Spleen (tissue), 11 donors: ENCODE measurements around the gene HOXA6. TPM values are rescaled to one million over a fixed set of nuclear protein-coding genes. Genes with fewer than 3 reads are reported as not detected.

Source experiments
- DNase-seq: peaks from one replicate; pipeline ENCODE4 v3.0.0-alpha.2; 2020
- H3K27ac ChIP-seq, 8 donors: fragments of 200-600 bp; sonication (generic) in 7 of 8; 1 replicate in 4 of 8; 2 replicates in 4 of 8; pipeline versions ENCODE4 v1.5.0 to v1.8.0; 2016 to 2021; ENCODE audit warnings: inconsistent platforms in 4 of 8, mild to moderate bottlenecking in 4 of 8, moderate library complexity in 1 of 8
- H3K27me3 ChIP-seq, 7 donors: fragments of 200-600 bp; sonication (generic) in 6 of 7; replicated peaks in 1 of 7; 1 replicate in 4 of 7; 2 replicates in 3 of 7; pipeline versions ENCODE4 v1.5.0 to v1.8.0; 2016 to 2021; ENCODE audit warnings: inconsistent platforms in 3 of 7, mild to moderate bottlenecking in 1 of 7
- H3K36me3 ChIP-seq, 6 donors: fragments of 200-600 bp; sonication (generic) in 5 of 6; 1 replicate in 4 of 6; 2 replicates in 2 of 6; pipeline versions ENCODE4 v1.5.0 to v1.8.0; 2016 to 2021; ENCODE audit warnings: inconsistent platforms in 2 of 6
- H3K4me1 ChIP-seq, 6 donors: fragments of 200-600 bp; sonication (generic) in 5 of 6; 1 replicate in 3 of 6; 2 replicates in 3 of 6; pipeline versions ENCODE4 v1.5.0 to v1.8.0; 2016 to 2021; ENCODE audit warnings: inconsistent platforms in 3 of 6
- H3K4me3 ChIP-seq, 8 donors: fragments of 200-600 bp; sonication (generic) in 7 of 8; 1 replicate in 4 of 8; 2 replicates in 4 of 8; pipeline versions ENCODE4 v1.5.0 to v1.8.0; 2016 to 2021; ENCODE audit warnings: inconsistent platforms in 4 of 8, mild to moderate bottlenecking in 4 of 8, moderate library complexity in 2 of 8
- H3K9me3 ChIP-seq, 8 donors: fragments of 200-600 bp; sonication (generic) in 7 of 8; 1 replicate in 4 of 8; 2 replicates in 4 of 8; pipeline versions ENCODE4 v1.5.0 to v1.8.0; 2016 to 2021; ENCODE audit warnings: inconsistent platforms in 4 of 8
- CTCF ChIP-seq, 11 experiments: fragments of 200-600 bp in 7 of 11; fragments of 450-650 bp in 4 of 11; sonication (generic) in 4 of 11; IDR thresholded peaks in 8 of 11; conservative IDR thresholded peaks in 3 of 11; 1 replicate in 7 of 11; 2 replicates in 4 of 11; pipeline versions ENCODE4 v1.4.0 to v1.8.0; 2016 to 2021; ENCODE audit warnings: antibody characterized with exemption in 11 of 11, inconsistent platforms in 4 of 11, mild to moderate bottlenecking in 1 of 11
- POLR2A ChIP-seq, 3 donors: fragments of 450-650 bp; IDR thresholded peaks; one replicate each; pipeline ENCODE4 v1.5.1; 2017; ENCODE audit warnings: antibody characterized with exemption in 3 of 3, mild to moderate bottlenecking in 1 of 3
- POLR2AphosphoS5 ChIP-seq, 3 donors: sonication (generic); formaldehyde crosslinking; IDR thresholded peaks; one replicate each; pipeline ENCODE4 v1.5.1; 2017; ENCODE audit warnings: antibody characterized with exemption in 3 of 3
- WGBS, 5 donors: extraction: QIAGEN DNeasy Blood & Tissue Kit in 3 of 5; methylation state at CpG; one replicate each; pipeline versions ENCODE4 v1.1.5 to v1.1.7; 2013 to 2018; 5-methylcytosine and 5-hydroxymethylcytosine counted together
- intact Hi-C: fragments of 100-400 bp; cut with DNase I; formaldehyde crosslinking; loops from one replicate; pipeline ENCODE4 v1.15.0; 2023; ENCODE audit warnings: low total_unique reads
- polyA plus RNA-seq, 3 donors: library from polyadenylated mRNA; stranded (reverse); fragments of 200-250 nt; gene quantifications; one replicate each; pipeline ENCODE4 v1.2.1, GENCODE V29; 2013
- total RNA-seq, 7 donors: library from RNA; depleted of rRNA in 3 of 7; stranded (reverse); fragments of >200 nt in 3 of 7; fragmentation: NEBNext Ultra II Directional in 4 of 7; extraction: Animal tissue kit (Norgen Biotek cat#: 25700) in 4 of 7; gene quantifications; one replicate each; pipeline versions ENCODE4 v1.1.0 to v1.2.1, GENCODE V29; 2016 to 2021
- donor health status: healthy with polysubstance abuse.
- donor health status: DM: no; HTN: no; CAD: no; lungs with moderate emphysema.
- donor health status: DM: no; HTN: no; CAD: no.
- donor health status: Bipolar disorder and iron deficiency.
- donor health status: healthy.
- donor health status: DM: no; HTN: no; CAD: no.
- donor health status: DM: yes; HTN: yes; CAD: no.

The HOXA6 gene
- total and polyA plus RNA-seq, 10 donors = 0.26 to 2.0 (median 1.2) TPM; not detected in 2

- Histone ChIP-seq H3K9me3 (no peaks in the 10 kb centered on the region), H3K4me1 (peaks cover 0 to 55% (median 24%) of the 10 kb centered on the region in 6 donors), H3K27ac (peak overlapping the region in 7 of 8 donors; percentile 63 to 89 (median 71)), H3K27me3 (no peaks in the 10 kb centered on the region), H3K36me3 (no peaks in the 10 kb centered on the region), H3K4me3 (peak overlapping the region in 5 of 8 donors; percentile 23 to 59 (median 27))
- TF ChIP-seq CTCF (IDR thresholded peaks at IDR 0.05 in 8 of 11, conservative IDR thresholded peaks at IDR 0.05 in 3 of 11) (no peak), POLR2AphosphoS5 (IDR thresholded peaks at IDR 0.05) (no peak), POLR2A (IDR thresholded peaks at IDR 0.05) (no peak)
- 63 to 85% (median 72%) methylated on average over 20 of the region's 20 CpGs for WGBS, 5 donors
- no peak for DNase-seq
- intact Hi-C loops = loop anchor here (10.0 kb wide), 1 partner anchor 361 kb away; no protein-coding TSS in a partner anchor
Measured at GRCh38 chr7:27116031-27116961, 31.3 kb downstream of the HOXA6 start.

- Histone ChIP-seq H3K36me3 (no peaks in the 10 kb centered on the region), H3K4me1 (peaks cover 0 to 62% (median 27%) of the 10 kb centered on the region in 6 donors), H3K9me3 (no peaks in the 10 kb centered on the region), H3K27me3 (no peaks in the 10 kb centered on the region), H3K4me3 (peak overlapping the region in 6 of 8 donors; percentile 2 to 59 (median 25)), H3K27ac (peak overlapping the region; percentile 27 to 89 (median 71))
- no peak for DNase-seq
- TF ChIP-seq POLR2AphosphoS5 (IDR thresholded peaks at IDR 0.05) (peak in 1 of 3 donors; percentile 37), POLR2A (IDR thresholded peaks at IDR 0.05) (no peak), CTCF (IDR thresholded peaks at IDR 0.05 in 8 of 11, conservative IDR thresholded peaks at IDR 0.05 in 3 of 11) (no peak)
- intact Hi-C loops = loop anchor here (10.0 kb wide), 1 partner anchor 361 kb away; no protein-coding TSS in a partner anchor
- 59 to 88% (median 75%) methylated on average over 42 to 45 of the region's 45 CpGs for WGBS, 5 donors
Measured at GRCh38 chr7:27115221-27116026, 32.1 kb downstream of the HOXA6 start.

- Histone ChIP-seq H3K27ac (peak overlapping the region in 7 of 8 donors; percentile 13 to 89 (median 71)), H3K9me3 (no peaks in the 10 kb centered on the region), H3K36me3 (no peaks in the 10 kb centered on the region), H3K4me3 (peak overlapping the region in 5 of 8 donors; percentile 23 to 59 (median 26)), H3K27me3 (no peaks in the 10 kb centered on the region), H3K4me1 (peaks cover 0 to 68% (median 27%) of the 10 kb centered on the region in 6 donors)
- 66 to 80% (median 78%) methylated on average over 6 of the region's 6 CpGs for WGBS, 5 donors
- DNase-seq = no peak
- intact Hi-C loops = loop anchor here (10.0 kb wide), 1 partner anchor 360 kb away; no protein-coding TSS in a partner anchor
- TF ChIP-seq POLR2A (IDR thresholded peaks at IDR 0.05) = no peak
- TF ChIP-seq CTCF (IDR thresholded peaks at IDR 0.05 in 8 of 11, conservative IDR thresholded peaks at IDR 0.05 in 3 of 11) = no peak
- no peak for TF ChIP-seq POLR2AphosphoS5 (IDR thresholded peaks at IDR 0.05)
Measured at GRCh38 chr7:27114881-27115220, 32.7 kb downstream of the HOXA6 start.
